Fibroblast of mammary gland (primary cell): ENCODE results near the gene DLD.
A peak's percentile ranks its signal among the peaks of the same experiment; 100 is the strongest.

Source experiments
- DNase-seq: peaks from one replicate; pipeline ENCODE4 v3.0.0-alpha.2; 2010; ENCODE audit warnings: low read depth
- H3K4me3 ChIP-seq: 2 replicates; pipeline ENCODE4 v1.5.1; 2011; ENCODE audit warnings: low read depth, mild to moderate bottlenecking, low read length, moderate library complexity; ENCODE audit not compliant: control insufficient read depth
- TF ChIP-seq, protein P1 (sequence below): conservative IDR thresholded peaks from 2 replicates; pipeline ENCODE4 v1.5.1; 2011; ENCODE audit warnings: low read depth, low read length, inconsistent platforms; ENCODE audit not compliant: control insufficient read depth, insufficient read depth

Gene DLD

DNA sequence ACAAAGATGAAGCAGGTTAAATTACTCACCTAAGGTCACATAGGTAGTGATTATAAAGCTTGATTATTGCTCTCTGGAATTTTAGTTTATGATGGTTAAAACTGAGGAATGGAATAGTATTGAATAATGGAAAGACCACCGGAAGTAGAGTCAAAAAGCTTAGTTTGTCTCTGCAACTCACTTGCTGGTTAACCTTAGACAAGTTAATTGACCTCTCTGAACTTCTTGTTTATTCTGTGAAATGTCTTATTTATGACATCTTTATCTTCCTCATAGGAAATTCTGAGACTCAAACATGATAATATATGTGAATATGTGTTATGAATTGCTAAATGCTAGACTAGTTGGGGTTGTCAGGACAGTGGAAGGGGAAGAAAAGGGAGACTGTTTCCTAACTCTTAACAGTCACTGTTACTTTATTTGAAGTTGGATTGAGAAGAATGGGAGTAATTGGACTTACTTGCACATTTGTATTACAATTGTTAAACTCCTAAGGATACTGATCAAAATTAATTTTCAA is 9.6 kb downstream of the DLD start:
- DNase-seq = no peak

DNA sequence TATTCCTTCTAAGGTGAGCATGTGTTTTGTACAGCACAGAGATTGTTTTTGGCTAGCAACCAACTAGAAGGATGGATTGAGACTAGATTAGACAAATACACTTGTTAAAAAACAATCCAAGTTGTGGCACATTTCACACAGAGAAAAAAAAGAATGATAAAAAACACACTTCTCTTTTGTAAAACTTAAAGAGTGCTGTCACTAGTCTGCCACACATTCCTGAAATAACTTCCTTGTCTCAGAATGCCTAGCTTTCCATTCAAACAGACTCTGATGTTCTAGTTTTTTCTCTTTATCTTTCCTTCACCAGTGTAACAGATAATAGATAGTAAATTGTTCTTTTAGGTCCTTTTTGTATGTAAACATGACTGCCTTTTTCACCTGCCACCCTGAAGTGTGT is 11.4 kb downstream of the DLD start:
- no peak overlapping the region for H3K4me3 ChIP-seq
- no peak for DNase-seq
- TF ChIP-seq, protein P1, sequence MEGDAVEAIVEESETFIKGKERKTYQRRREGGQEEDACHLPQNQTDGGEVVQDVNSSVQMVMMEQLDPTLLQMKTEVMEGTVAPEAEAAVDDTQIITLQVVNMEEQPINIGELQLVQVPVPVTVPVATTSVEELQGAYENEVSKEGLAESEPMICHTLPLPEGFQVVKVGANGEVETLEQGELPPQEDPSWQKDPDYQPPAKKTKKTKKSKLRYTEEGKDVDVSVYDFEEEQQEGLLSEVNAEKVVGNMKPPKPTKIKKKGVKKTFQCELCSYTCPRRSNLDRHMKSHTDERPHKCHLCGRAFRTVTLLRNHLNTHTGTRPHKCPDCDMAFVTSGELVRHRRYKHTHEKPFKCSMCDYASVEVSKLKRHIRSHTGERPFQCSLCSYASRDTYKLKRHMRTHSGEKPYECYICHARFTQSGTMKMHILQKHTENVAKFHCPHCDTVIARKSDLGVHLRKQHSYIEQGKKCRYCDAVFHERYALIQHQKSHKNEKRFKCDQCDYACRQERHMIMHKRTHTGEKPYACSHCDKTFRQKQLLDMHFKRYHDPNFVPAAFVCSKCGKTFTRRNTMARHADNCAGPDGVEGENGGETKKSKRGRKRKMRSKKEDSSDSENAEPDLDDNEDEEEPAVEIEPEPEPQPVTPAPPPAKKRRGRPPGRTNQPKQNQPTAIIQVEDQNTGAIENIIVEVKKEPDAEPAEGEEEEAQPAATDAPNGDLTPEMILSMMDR = no peak

More for the DNA sequence above, 9.6 kb downstream of the DLD start:
- no peak overlapping the region for H3K4me3 ChIP-seq
- TF ChIP-seq, protein P1 = no peak

DNA sequence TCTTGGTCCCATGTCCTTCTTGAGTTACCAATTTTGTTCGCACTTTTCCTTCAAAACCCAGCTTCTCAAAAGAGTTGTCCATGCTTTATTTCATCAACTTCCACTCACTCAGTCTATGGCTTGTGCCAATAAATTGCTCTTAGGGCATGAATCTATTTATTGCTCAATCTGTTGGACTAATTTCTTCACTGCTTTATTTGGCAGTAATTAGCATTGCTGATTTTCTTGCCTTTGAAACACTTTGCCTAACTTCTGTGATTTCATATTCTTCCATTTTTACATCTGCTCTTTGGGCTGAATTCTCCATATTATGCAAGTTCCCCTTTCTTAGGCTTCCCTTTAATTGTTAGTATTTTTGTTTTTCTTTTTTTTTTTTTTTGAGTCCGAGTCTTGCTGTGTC is 16.8 kb downstream of the DLD start:
- DNase-seq = no peak
- H3K4me3 ChIP-seq = no peak overlapping the region
- TF ChIP-seq, protein P1 = no peak

DNA sequence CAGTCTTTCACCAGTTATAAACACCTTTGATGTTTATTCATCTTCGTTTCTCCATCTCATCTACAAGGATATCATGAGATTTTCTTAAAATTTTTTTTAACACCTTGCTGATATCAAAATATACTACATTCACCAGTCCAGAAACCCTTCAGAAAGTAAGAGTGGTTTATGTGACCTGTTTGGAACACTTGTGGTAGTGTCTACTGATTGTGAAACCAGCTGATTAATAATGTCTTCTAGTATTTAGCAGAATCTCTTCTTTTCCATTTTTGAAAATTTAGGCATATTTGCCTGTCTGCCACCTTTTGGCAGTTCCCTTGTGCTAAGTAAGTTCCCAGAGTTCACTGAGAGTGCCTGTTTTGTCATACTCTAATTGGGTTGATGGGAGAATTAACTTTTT is 18.5 kb downstream of the DLD start:
- no peak overlapping the region for H3K4me3 ChIP-seq
- TF ChIP-seq, protein P1 = no peak
- DNase-seq = no peak

DNA sequence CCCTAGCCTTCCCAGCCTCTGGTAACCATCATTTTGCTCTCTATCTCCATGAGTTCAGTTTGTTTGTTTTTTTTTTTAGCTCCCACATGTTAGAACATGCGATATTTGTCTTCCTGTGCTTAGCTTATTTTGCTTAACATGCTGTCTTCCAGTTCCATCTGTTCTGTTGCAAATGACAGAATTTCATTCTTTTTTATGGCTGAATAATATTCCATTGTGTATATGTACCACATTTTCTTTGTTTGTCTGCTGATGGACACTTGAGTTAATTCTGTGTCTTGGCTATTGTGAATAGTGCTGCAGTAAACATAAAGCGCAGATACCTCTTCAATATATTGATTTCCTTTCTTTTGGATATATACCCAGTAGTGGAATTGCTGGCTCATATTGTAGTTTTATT is 21.0 kb downstream of the DLD start:
- TF ChIP-seq, protein P1 = no peak
- no peak overlapping the region for H3K4me3 ChIP-seq
- DNase-seq = no peak

DNA sequence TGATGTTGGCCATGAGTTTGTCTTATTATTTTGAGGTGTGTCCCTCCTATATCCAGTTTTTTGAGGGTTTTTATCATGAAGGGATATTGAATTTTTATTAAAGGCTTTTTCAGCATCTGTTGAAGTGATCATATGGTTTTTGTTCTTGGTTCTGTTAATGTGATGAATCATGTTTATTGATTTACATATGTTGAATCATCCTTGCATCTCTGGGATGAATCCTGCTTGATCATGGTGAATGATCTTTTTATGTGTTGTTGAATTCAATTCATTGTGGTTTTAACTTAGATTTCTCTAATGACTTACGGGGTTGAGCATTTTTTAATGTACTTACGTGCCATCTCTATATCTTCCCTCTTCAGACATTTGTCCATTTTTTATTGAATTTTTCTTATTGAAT is 22.9 kb downstream of the DLD start:
- H3K4me3 ChIP-seq = no peak overlapping the region
- peak; percentile 74 for DNase-seq
- TF ChIP-seq, protein P1 = no peak

DNA sequence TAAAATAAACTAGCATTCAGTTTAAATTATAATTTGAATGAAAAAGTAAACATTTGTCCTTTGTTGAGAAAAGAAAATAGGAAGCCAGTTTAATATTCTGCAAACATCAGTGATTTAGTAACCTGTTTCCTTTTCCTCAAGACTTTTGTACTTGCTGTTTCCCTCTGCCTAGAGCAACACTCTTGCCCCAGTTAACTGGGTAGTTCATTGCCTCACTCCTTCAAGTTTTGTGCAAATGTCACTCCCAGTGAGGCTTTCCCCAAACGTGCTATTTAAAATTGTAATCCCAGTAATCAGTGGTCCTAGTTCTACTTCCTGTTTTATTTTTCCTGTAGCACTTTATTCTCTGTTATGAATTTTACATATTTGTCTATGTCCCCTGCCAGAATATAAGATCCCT is 23.8 kb downstream of the DLD start:
- DNase-seq = no peak
- TF ChIP-seq, protein P1 = no peak
- H3K4me3 ChIP-seq = no peak overlapping the region
